Gastroesophageal sphincter (tissue), 3 donors: ENCODE measurements around the gene FGD5.

ENCODE experiments used
- CTCF ChIP-seq, 4 experiments: fragments of 200-600 bp in 2 of 4; fragments of 450-650 bp in 2 of 4; sonication (generic) in 1 of 4; IDR thresholded peaks; one replicate each; pipeline ENCODE4 v1.5.1; 2017 to 2019; ENCODE audit warnings: antibody characterized with exemption in 4 of 4, mild to moderate bottlenecking in 2 of 4, moderate library complexity in 2 of 4
- EP300 ChIP-seq: sonication (generic); formaldehyde crosslinking; IDR thresholded peaks from one replicate; pipeline ENCODE4 v1.6.1; 2017; ENCODE audit warnings: antibody characterized with exemption, mild to moderate bottlenecking
- POLR2A ChIP-seq, 2 donors: fragments of 450-650 bp; IDR thresholded peaks; one replicate each; pipeline ENCODE4 v1.6.1; 2017; ENCODE audit warnings: antibody characterized with exemption in 2 of 2, mild to moderate bottlenecking in 2 of 2, moderate library complexity in 1 of 2

- TF ChIP-seq POLR2A (IDR thresholded peaks at IDR 0.05) (no peak), CTCF (IDR thresholded peaks at IDR 0.05) (no peak), EP300 (no peak)
Measured at GRCh38 chr3:14892226-14892625, 73.5 kb downstream of the FGD5 start.
